NCI-H2107 treated with DMSO at 0.1 percent for 48 hours (cell line): ENCODE data around the gene INO80B.
"Not testable (repeated sequence)": the region's sequence is repeated elsewhere in the genome, so short reads cannot be mapped to it uniquely, and the experiment has no call there.

Experiments used
- DNase-seq: peaks from one replicate; lab custom pipeline; 2025; ENCODE audit not compliant: unreplicated experiment; lab: John Stamatoyannopoulos, UW

Gene INO80B

GRCh38 chr2:74454654-74455511, at the start of gene INO80B:
INO80B (plus strand) TSS chr2:74455087; CDS start chr2:74455117, 30 bp downstream.
- DNase-seq = peak; percentile 94

- DNase-seq = no peak
Measured at GRCh38 chr2:74406035-74406434, 48.9 kb upstream of the INO80B start.

DNA sequence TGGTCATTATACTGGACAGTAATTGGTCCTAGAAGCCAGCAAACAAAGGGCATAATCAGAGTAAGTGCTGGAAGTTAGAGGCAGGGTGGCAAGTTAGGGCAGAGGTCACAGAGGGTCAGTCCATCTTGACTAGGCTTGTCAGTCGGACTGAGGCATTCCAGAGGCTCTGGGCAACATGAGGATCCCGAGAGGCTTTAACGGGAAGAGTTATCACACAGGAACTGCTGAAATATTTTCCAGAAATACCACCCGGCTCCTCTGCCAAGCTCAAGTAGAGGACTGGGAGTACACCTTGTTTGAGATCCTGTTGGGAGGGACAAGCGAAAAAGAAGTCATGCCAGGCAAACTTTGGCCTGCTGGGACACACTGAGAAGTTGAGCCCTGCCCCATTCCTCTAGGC, 47.2 kb upstream of the INO80B start:
- no peak for DNase-seq

- no peak for DNase-seq
Measured at GRCh38 chr2:74413001-74413698, 41.7 kb upstream of the INO80B start.

DNA sequence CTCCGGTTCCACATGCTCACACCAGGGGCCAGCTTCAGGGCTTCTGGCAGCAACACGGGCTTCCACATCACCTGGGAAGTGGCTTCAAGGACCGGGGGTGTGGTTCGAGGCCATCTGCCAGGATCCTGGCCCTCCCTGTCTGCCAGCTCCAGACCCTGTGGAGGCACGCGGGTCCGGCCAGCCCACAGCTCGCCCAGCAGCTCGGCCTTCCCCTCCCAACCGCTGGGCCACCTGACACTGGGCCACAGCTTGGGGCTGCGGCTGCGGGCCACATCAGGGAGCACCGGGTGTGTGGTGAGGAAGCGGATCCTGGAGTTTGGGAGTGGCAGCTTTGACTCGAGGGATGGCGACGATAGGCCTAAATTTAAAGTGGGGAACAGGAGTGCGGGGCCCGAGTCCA, 40.4 kb upstream of the INO80B start:
- no peak for DNase-seq

- no peak for DNase-seq
Measured at GRCh38 chr2:74414881-74415761, 39.8 kb upstream of the INO80B start.

DNA sequence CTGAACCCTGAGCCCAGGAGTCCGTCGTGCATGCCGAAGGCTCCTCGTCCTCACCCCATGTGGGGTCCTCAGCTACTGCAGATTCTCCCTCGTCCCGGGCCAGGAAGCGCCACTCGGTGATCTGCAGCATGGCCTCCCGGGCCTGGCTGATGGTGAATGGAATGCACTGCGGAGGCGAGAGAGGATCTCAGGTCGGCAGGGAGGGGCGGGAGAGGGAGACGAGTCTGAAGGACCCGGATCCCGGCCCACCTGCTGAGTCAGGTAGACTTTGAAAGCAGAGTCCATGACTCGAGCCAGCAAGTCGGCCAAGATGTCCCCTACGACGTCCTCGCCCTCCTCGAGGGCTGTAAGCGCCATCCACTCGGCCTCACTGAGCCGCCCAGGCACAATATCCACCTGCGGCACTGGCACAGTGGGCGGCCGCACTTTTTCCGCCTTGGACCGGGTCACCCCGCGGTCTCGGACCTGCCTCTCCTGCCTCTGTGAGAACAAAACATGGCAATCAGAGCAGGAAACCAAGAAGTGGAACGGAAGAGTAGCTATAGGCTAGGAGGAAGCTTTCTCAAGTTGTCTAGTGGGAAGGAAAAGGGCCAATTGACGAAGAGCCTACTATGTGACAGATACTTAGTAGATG, 39.0 kb upstream of the INO80B start:
- DNase-seq = no peak

- DNase-seq = no peak
Measured at GRCh38 chr2:74416778-74417177, 38.1 kb upstream of the INO80B start.

DNA sequence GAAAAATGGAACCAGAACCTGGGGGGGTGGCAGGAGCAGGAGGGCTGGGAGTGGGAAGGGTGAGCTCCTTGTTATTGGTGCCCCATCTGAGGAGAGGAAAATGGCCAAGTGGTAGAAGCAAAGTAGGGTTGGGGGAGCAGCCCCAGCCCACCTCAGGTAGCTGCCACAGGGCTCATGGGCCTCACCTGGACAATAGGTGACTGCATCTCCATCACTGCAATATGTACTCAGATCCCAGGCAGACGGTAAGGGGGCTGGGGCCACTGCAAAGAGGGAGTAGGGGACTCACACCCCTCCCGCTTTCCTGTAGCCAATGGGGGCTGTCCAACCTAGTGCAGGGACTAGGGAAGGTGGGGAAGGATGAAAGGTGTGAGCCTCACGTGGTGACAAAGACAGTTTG, 37.7 kb upstream of the INO80B start:
- DNase-seq = no peak

DNA sequence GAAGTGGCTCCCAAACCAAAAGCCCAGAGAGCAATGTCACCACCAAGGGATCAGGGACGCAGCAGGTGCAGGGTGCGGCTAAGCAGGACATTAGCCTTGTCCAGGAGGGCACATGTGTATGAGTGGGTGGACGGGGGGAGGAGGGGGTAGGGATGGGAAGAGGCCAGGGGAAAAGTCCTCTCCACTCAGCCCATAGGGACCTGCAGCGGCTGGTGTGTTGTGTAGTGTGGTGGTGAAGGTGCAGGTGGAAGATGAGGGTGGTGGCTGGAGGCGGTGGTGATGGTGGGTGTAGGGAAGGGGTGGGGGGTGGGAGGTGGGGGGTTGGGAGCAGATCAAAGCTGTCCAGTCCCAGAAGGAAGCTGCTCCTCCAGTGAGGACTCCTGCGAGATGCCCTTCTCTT, 37.1 kb upstream of the INO80B start:
- no peak for DNase-seq

DNA sequence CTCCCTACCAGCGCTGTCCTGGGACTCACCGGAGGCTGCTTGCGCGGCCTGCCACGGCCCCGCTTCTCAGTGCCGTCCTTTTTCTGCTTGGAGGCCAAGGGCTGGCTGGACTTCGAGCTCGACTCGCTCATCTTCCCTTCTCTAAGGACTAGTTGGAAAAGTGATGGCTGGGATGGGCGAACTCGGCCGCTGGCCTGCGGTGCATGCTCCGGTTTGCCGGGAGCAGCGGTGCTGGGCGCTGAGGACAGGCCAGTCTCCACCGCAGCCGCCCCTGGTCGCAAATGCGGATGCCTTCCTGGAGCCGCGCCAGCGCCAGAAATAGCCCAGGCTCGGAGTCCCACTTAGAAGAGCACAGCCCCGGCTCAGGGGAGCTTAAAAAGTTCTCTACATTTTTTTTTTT, 36.6 kb upstream of the INO80B start:
- DNase-seq = no peak

GRCh38 chr2:74419345-74419744, 35.5 kb upstream of the INO80B start:
- no peak for DNase-seq

- no peak for DNase-seq
Measured at GRCh38 chr2:74420006-74420405, 34.9 kb upstream of the INO80B start.

GRCh38 chr2:74420443-74421103, 34.3 kb upstream of the INO80B start:
- DNase-seq = not testable (repeated sequence)

DNA sequence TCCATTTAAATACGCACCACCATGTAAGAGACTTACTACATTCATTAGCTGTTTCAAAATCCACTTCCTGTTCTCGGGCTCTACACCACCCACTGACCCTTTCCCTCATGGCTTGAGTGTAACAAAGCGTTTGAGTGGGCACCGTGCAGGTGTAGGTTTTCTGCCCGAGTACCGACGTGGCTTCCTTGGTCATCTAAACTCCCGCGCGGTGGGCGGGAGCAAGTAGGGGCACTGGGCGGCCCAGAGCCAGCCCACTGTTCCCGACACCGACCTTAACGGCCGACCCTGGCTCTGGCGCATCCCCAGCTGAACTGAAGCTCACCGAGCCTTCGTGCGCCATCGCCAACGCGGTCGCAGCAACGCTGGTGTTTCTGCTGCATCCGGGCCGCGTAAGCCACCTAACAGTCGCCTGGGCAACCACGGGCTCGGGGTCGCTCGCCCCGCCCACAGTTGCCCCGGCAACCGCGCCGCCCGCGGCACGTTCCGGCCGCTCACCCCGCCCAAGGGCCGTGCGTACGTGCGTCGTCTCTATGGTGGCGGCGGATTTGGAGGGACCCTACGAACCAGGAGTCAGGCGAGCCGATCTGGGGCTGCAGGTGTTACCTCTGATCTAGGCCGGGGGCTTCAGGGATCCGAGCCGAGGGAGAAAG, 33.5 kb upstream of the INO80B start, which contains the start of the genes C2orf81 and WDR54:
Gene C2orf81, minus strand, starts transcription at position 399 of the 650 bp plus-strand sequence. Its CDS starts 59 bp downstream, at position 340.
Gene WDR54, plus strand, starts transcription at position 510 of the 650 bp plus-strand sequence. CDS start 424 bp downstream, outside the sequence.
- DNase-seq = peak; percentile 72

GRCh38 chr2:74423231-74424095, 31.4 kb upstream of the INO80B start:
- DNase-seq = no peak

DNA sequence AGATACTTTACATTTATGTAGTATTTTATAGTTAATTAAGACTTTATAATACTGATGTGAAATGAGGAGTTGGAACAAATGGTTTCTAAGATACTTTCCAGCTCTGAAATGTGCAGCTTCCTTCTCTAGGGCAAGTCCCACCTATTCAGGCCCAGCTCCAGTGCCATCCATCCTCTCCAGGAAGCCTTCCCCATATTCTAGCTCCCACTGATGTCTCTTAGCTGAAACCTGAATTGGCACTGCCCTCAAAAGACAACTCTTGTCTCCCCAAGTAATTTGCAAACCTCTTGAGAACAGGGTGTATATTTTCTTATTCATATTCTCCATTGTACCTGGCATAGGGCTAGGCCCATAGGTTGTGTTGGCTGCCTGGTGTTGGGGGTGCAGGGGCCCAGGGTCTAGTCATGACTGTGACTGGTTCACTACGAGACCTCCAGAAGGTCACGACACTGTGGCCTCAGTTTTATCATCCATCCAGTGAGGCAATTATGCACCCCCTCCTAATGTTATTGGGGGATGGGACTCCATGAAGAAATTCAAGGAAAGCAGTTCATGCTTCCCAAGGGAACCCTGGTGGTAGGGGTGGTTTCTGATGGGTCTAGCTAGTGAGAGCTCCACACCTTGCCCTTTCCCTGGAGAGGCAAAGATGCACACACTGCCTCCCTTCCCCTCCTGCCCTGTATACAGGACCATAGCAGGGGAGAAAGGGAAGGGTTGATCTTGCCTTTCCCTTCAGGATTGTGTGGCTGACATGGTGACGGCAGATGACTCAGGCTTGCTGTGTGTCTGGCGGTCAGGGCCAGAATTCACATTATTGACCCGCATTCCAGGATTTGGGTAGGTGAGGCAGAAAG, 30.5 kb upstream of the INO80B start:
- DNase-seq = no peak

DNA sequence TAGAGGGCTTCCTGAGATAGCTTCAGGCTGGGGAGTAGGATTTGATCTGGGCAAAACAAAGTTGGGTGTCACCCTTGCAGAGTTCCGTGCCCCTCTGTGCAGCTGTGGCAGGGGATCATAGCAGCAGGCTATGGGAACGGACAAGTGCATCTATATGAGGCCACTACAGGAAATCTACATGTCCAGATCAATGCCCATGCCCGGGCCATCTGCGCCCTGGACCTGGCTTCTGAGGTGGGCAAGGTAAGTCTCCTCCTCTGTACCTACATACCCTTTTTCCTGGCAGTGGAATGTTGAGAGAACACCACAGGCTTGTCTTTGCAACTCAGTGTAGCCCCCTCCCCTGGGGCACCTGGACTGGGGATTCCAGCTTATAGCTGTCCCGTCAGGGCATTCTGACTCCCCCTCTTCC, 29.9 kb upstream of the INO80B start:
- DNase-seq = no peak
